ENCODE data around the gene LEO1.

Gene LEO1

DNA sequence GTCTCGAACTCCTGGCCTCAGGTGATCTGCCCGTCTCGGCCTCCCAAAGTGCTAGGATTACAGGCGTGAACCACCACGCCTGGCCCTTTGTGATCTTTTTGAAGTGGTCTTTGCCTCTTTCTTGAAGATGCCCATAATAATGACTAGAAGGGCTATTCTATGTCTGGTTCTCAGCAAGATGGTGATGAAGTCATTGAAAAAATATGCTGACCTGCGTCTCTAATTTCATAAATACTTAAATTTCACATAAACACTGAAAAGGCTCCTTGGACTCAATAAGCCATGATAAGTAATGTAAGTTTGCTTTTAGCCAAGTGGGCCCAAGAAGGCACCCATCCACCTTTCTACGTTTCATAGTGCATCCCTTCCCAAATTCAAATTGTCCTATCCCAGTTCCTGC is 46.7 kb upstream of the LEO1 start:
- Mint-ChIP-seq H3K4me1 (peaks cover 31% of the 10 kb centered on the region), H3K27me3 (ENCODE audit: low read depth, poor library complexity) (peaks cover 10% of the 10 kb centered on the region), H3K9me3 (peaks cover 4% of the 10 kb centered on the region), H3K36me3 (ENCODE audit: low read depth) (peaks cover 7% of the 10 kb centered on the region), H3K4me3 (peak overlapping the region; percentile 94), H3K27ac (no peak overlapping the region)
- DNase-seq, result no peak
- TF ChIP-seq, protein P1, sequence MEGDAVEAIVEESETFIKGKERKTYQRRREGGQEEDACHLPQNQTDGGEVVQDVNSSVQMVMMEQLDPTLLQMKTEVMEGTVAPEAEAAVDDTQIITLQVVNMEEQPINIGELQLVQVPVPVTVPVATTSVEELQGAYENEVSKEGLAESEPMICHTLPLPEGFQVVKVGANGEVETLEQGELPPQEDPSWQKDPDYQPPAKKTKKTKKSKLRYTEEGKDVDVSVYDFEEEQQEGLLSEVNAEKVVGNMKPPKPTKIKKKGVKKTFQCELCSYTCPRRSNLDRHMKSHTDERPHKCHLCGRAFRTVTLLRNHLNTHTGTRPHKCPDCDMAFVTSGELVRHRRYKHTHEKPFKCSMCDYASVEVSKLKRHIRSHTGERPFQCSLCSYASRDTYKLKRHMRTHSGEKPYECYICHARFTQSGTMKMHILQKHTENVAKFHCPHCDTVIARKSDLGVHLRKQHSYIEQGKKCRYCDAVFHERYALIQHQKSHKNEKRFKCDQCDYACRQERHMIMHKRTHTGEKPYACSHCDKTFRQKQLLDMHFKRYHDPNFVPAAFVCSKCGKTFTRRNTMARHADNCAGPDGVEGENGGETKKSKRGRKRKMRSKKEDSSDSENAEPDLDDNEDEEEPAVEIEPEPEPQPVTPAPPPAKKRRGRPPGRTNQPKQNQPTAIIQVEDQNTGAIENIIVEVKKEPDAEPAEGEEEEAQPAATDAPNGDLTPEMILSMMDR (IDR thresholded peaks at IDR 0.05), result no peak

DNA sequence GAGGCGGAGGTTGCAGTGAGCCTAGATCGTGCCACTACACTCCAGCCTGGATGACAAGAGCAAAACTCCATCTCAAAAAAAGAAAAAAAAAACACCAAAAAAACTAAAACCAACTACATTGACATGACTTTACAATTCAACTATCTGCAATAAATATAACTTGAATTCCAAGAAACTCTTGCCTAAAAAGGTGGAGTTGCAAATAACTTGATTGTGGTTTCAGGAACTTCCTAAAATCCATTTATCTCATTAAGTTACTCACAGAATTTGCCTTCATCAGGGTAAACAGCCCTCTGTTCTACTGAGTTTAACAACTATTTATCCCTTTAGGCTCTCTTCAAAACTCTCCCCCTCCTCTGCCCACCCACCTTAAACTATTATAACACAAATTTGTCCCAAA is 44.7 kb upstream of the LEO1 start:
- H3K4me1 Mint-ChIP-seq, result peaks cover 21% of the 10 kb centered on the region
- no peak overlapping the region for H3K27ac Mint-ChIP-seq
- TF ChIP-seq, protein P1 (IDR thresholded peaks at IDR 0.05), result no peak
- H3K4me3 Mint-ChIP-seq, result no peak overlapping the region
- peaks cover 4% of the 10 kb centered on the region for H3K36me3 Mint-ChIP-seq (ENCODE audit: low read depth)
- DNase-seq, result no peak
- peaks cover 10% of the 10 kb centered on the region for H3K27me3 Mint-ChIP-seq (ENCODE audit: low read depth, poor library complexity)
- H3K9me3 Mint-ChIP-seq, result peaks cover 4% of the 10 kb centered on the region

DNA sequence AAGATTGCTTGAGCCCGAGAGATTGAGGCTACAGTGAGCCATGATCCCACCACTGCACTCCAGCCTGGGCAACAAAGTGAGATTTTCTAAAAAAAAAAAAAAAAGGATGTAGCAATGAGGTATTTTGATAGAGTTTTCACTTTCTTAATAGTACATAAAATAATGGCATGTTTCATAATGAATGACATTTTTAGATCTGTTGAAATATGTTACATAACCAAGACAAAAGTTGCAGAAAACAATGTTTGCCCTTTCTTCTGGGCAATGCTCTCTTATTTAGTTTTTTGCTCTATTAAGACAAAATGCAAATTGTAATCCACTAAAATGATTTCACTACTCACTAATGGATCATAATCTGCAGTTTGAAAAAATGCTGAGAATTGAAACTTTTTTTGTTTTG is 43.0 kb upstream of the LEO1 start:
- H3K4me1 Mint-ChIP-seq, result peaks cover 12% of the 10 kb centered on the region
- DNase-seq, result no peak
- H3K9me3 Mint-ChIP-seq, result peaks cover 4% of the 10 kb centered on the region
- no peak overlapping the region for H3K27ac Mint-ChIP-seq
- TF ChIP-seq, protein P1 (IDR thresholded peaks at IDR 0.05), result no peak
- peaks cover 10% of the 10 kb centered on the region for H3K27me3 Mint-ChIP-seq (ENCODE audit: low read depth, poor library complexity)
- H3K4me3 Mint-ChIP-seq, result no peak overlapping the region
- H3K36me3 Mint-ChIP-seq (ENCODE audit: low read depth), result peaks cover 4% of the 10 kb centered on the region

DNA sequence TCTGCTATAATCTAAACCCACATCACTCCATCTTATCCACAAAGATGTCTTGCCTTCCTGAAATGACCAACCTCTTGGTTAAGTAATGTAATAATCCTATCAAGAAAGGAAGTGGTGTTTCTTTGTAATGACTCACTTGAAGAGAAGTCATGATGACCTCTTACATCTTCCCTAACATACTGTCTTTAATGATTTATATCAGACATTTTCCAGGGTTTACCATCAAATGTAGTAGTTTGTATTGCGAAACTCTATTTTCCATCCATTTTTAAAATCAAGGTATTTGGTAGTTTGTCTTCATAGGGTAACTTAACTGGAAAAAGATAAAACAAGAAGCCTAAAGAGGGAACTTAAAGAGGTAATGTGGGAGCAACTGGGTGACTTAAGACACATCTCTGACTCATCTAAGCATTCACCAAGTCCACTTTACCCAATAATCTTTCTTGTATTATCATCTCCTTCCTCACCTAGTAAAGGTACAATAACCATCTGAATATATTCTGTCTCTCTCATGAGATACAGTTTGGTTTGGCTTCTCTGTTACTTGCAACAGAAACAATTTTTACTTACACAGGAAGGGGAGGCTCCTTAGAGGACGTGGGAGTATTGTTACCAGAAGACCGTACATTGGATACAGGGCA is 41.7 kb upstream of the LEO1 start:
- peaks cover 11% of the 10 kb centered on the region for H3K27me3 Mint-ChIP-seq (ENCODE audit: low read depth, poor library complexity)
- no peaks in the 10 kb centered on the region for H3K9me3 Mint-ChIP-seq
- no peak overlapping the region for H3K27ac Mint-ChIP-seq
- peaks cover 12% of the 10 kb centered on the region for H3K4me1 Mint-ChIP-seq
- no peak overlapping the region for H3K4me3 Mint-ChIP-seq
- DNase-seq, result no peak
- TF ChIP-seq, protein P1 (IDR thresholded peaks at IDR 0.05), result no peak
- no peaks in the 10 kb centered on the region for H3K36me3 Mint-ChIP-seq (ENCODE audit: low read depth)

DNA sequence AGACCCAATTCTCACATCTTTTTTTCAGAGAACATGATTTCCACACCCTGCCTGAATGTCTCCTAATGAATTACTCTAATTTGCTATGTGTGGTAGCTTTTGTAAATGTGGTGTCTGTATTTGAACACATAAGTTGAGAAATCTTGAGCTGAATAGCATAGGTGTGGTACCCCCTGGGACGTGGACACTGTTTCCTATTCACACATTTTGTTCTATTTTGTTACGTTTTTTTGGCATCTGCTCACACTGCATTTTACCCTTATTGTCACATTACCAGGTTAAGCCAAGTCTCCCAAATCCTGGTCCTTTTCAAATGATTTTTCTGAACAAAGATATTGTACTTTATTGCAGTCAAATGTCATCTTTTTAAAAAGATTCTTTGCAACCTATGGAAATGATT is 40.6 kb upstream of the LEO1 start:
- DNase-seq, result no peak
- Mint-ChIP-seq H3K27me3 (ENCODE audit: low read depth, poor library complexity) (peaks cover 4% of the 10 kb centered on the region), H3K36me3 (ENCODE audit: low read depth) (no peaks in the 10 kb centered on the region), H3K4me3 (no peak overlapping the region), H3K9me3 (no peaks in the 10 kb centered on the region), H3K4me1 (peaks cover 13% of the 10 kb centered on the region), H3K27ac (no peak overlapping the region)
- TF ChIP-seq, protein P1 (IDR thresholded peaks at IDR 0.05), result no peak

DNA sequence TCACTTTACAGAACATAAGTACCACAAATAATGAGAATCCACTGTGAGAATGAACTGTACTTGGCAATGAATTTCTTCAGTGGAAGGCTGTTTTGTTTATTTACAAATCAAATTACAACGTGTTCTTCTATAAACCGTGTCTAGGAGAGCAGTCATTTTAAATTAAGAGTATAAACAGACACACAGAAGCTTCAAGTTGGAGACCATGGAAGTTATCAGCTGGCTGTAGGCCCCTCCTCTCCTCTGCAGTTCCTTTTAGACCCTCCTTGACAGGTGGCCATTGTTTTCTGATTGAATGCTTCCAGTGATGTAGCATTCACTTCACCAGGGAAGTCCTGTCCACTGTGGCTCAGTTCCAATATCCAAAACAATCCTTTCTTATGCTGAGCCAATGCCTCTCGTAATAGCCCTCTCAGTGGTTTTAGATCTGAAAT is 40.1 kb upstream of the LEO1 start:
- Mint-ChIP-seq H3K9me3 (no peaks in the 10 kb centered on the region), H3K4me3 (no peak overlapping the region), H3K36me3 (ENCODE audit: low read depth) (no peaks in the 10 kb centered on the region), H3K27me3 (ENCODE audit: low read depth, poor library complexity) (peaks cover 4% of the 10 kb centered on the region), H3K4me1 (peaks cover 18% of the 10 kb centered on the region), H3K27ac (no peak overlapping the region)
- TF ChIP-seq, protein P1 (IDR thresholded peaks at IDR 0.05), result no peak
- DNase-seq, result no peak
